ENCODE results near the gene CDK16.

Gene CDK16

GRCh38 chrX:47202877-47203276, 15.6 kb upstream of the CDK16 start:
- H3K4me1 ChIP-seq (ENCODE audit: low read depth, poor library complexity, severe bottlenecking) = no peaks in the 10 kb centered on the region
- H3K36me3 ChIP-seq (ENCODE audit: insufficient read depth) = no peaks in the 10 kb centered on the region; the same call in 1 of the 2 replicates
- no peaks in the 10 kb centered on the region for H3K27me3 ChIP-seq (ENCODE audit: insufficient read depth, low read depth)
- H3K79me2 ChIP-seq (ENCODE audit: insufficient read depth, low read depth) = peaks cover 5% of the 10 kb centered on the region; the same call in 1 of the 2 replicates
- no peaks in the 10 kb centered on the region for H4K20me1 ChIP-seq (ENCODE audit: insufficient read depth)
- H3K27ac ChIP-seq = no peak overlapping the region
- no peak overlapping the region for H3K9ac ChIP-seq
- no peak overlapping the region for H3K4me3 ChIP-seq (IDR thresholded peaks at IDR 0.05; ENCODE audit: insufficient read depth, low read depth, low read length)
- H3K4me2 ChIP-seq = no peak overlapping the region
- H2AFZ ChIP-seq (ENCODE audit: low read depth) = no peak overlapping the region
- no peak for TF ChIP-seq CTCF (conservative IDR thresholded peaks at IDR 0.05; ENCODE audit: low read depth, low read length)

- H3K27ac ChIP-seq = no peak overlapping the region
- no peak overlapping the region for H3K9ac ChIP-seq
- TF ChIP-seq CTCF (conservative IDR thresholded peaks at IDR 0.05; ENCODE audit: low read depth, low read length) = no peak
- H3K27me3 ChIP-seq (ENCODE audit: insufficient read depth, low read depth) = no peaks in the 10 kb centered on the region
- no peak overlapping the region for H3K4me3 ChIP-seq (IDR thresholded peaks at IDR 0.05; ENCODE audit: insufficient read depth, low read depth, low read length)
- no peak overlapping the region for H3K4me2 ChIP-seq
- H3K36me3 ChIP-seq (ENCODE audit: insufficient read depth) = no peaks in the 10 kb centered on the region; the same call in 1 of the 2 replicates
- no peaks in the 10 kb centered on the region for H3K4me1 ChIP-seq (ENCODE audit: low read depth, poor library complexity, severe bottlenecking)
- H2AFZ ChIP-seq (ENCODE audit: low read depth) = no peak overlapping the region
- H3K79me2 ChIP-seq (ENCODE audit: insufficient read depth, low read depth) = no peaks in the 10 kb centered on the region
- H4K20me1 ChIP-seq (ENCODE audit: insufficient read depth) = no peaks in the 10 kb centered on the region
Observed at GRCh38 chrX:47204970-47205369, 13.5 kb upstream of the CDK16 start.

GRCh38 chrX:47206316-47206715, 12.2 kb upstream of the CDK16 start:
- no peak overlapping the region for H2AFZ ChIP-seq (ENCODE audit: low read depth)
- no peaks in the 10 kb centered on the region; the same call in 1 of the 2 replicates for H3K36me3 ChIP-seq (ENCODE audit: insufficient read depth)
- no peaks in the 10 kb centered on the region for H3K79me2 ChIP-seq (ENCODE audit: insufficient read depth, low read depth)
- no peak overlapping the region for H3K4me2 ChIP-seq
- H3K4me1 ChIP-seq (ENCODE audit: low read depth, poor library complexity, severe bottlenecking) = no peaks in the 10 kb centered on the region
- H3K27ac ChIP-seq = no peak overlapping the region
- no peak overlapping the region for H3K4me3 ChIP-seq (IDR thresholded peaks at IDR 0.05; ENCODE audit: insufficient read depth, low read depth, low read length)
- no peaks in the 10 kb centered on the region for H3K27me3 ChIP-seq (ENCODE audit: insufficient read depth, low read depth)
- no peak overlapping the region for H3K9ac ChIP-seq
- no peaks in the 10 kb centered on the region for H4K20me1 ChIP-seq (ENCODE audit: insufficient read depth)
- no peak for TF ChIP-seq CTCF (conservative IDR thresholded peaks at IDR 0.05; ENCODE audit: low read depth, low read length)

GRCh38 chrX:47208108-47208507, 10.4 kb upstream of the CDK16 start:
- no peaks in the 10 kb centered on the region for H4K20me1 ChIP-seq (ENCODE audit: insufficient read depth)

More at GRCh38 chrX:47208108-47208507, 10.4 kb upstream of the CDK16 start:
- Histone ChIP-seq H3K27me3 (ENCODE audit: insufficient read depth, low read depth) (no peaks in the 10 kb centered on the region), H3K36me3 (ENCODE audit: insufficient read depth) (no peaks in the 10 kb centered on the region; the same call in 1 of the 2 replicates), H3K79me2 (ENCODE audit: insufficient read depth, low read depth) (no peaks in the 10 kb centered on the region), H3K4me2 (no peak overlapping the region), H3K9ac (no peak overlapping the region), H3K4me1 (ENCODE audit: low read depth, poor library complexity, severe bottlenecking) (no peaks in the 10 kb centered on the region), H3K4me3 (IDR thresholded peaks at IDR 0.05; ENCODE audit: insufficient read depth, low read depth, low read length) (no peak overlapping the region), H2AFZ (ENCODE audit: low read depth) (no peak overlapping the region), H3K27ac (no peak overlapping the region)
- no peak for TF ChIP-seq CTCF (conservative IDR thresholded peaks at IDR 0.05; ENCODE audit: low read depth, low read length)
